HTR-8/SVneo (cell line): ENCODE data around the gene TPM3.
"Not testable (repeated sequence)": the region's sequence is repeated elsewhere in the genome, so short reads cannot be mapped to it uniquely, and the experiment has no call there.

Source experiments
- DNase-seq: peaks from one replicate; pipeline ENCODE4 v3.0.0; 2011; ENCODE audit warnings: low spot score, mixed read lengths; ENCODE audit not compliant: insufficient read length
- FAIRE-seq: peaks from 2 replicates; lab custom pipeline; 2011; peaks lifted over from hg19 to GRCh38; lab: Jason Lieb, UNC

Gene TPM3

GRCh38 chr1:154207262-154207661 lies 15.4 kb upstream of the TPM3 start:
- FAIRE-seq, result no peak

GRCh38 chr1:154206196-154206595 lies 14.3 kb upstream of the TPM3 start, which contains the start of gene CFAP141:
Gene CFAP141 (minus strand): TSS chr1:154206333. CDS start chr1:154206307, 26 bp downstream.
- DNase-seq (no peak), FAIRE-seq (no peak)

More at GRCh38 chr1:154207262-154207661, 15.4 kb upstream of the TPM3 start:
- no peak for DNase-seq

- not testable (repeated sequence) for FAIRE-seq, DNase-seq
Observed at GRCh38 chr1:154205778-154206177, 13.9 kb upstream of the TPM3 start.

DNA sequence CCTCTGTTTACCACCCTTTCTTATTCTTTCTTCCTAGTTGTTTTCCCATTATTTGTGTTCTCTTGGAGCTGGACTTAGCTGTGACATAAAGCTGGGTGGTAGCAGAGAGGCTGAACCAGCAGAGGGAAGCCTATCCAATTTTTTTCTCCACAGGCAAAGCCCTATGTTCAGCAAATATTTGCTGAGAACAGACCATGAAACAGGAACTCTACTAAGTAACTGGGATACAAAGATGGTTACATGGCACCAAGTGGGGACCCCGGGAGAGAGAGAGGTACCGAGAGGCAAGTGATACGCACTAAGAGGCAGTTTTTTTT lies 7.6 kb upstream of the TPM3 start:
- no peak for FAIRE-seq
- DNase-seq, result no peak

DNA sequence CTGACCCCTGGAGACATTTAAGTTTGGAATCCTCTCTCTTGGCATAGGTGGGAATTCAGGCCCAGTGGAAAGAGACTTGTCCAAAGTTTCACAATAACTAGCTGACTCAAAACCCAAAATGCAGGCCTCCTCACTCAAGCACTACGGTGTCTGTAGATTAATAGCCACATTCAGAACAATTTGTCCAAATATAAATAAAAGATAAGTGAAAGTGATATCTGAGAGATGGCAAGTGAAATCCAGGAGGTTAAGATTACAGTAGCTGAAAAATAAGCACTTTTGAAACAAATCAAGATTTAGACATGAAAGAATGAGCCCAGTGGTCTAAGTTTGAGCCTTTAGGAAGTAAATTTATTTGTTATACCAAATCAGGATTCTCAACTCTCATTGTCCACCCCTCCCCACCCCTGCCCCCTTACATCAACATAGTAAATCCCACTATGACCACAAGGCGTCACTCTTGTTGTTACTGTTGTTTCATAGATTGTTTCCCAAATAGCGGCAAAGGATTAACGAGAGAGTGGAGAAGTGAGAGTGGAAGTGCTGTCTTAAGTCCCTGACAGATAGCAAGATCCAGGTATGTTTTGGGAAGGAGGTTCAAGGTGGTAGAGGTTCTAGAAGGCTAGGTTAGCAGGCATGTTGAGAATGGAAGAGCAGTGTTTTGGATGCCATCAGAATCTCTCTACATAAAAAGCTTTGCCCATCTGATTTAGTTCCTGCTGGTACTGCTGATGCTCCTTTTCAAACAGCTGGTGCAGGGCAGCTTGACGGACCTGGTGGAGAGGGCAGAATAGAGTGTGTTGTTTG lies 7.1 kb upstream of the TPM3 start:
- FAIRE-seq (no peak), DNase-seq (peak; percentile 53)

DNA sequence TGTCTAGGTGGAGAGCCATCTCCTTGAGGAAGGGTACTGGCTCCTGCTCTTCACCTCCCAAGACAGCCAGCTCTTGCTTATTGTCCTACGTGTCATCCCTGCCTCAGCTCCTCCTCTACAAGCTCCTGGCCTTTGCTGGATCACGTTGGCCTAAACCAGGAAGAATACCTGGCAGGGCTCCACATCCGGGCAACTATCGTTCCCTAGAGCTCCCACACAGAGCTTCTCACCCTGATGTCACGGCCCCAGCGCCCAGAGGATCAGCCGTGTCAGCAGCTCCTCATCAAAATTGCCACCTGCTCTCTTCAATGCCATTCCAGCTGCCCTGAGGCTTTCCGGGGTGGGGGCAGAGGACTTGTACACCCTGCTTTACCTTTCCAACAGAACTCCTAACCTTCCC lies 1.9 kb upstream of the TPM3 start:
- FAIRE-seq (no peak), DNase-seq (no peak)

DNA sequence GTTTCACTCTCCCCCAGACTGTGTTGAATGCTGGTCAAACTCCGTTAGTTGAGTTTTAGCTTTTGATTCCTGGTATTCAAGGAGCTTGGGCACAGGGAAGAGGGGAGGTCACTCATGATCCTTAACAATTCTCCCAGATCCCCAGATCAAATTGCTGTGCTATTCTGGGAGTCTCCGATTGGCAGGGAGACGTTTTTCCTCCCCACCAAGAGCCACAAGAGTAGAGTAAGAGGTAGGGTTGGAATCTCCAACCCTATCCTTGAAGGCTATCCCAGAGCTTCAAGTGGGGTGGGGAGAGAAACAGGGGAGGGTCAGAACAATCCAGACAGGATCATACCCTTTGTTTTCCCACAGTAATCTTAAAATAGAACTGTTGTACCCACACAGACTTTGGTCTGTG lies 576 bp upstream of the TPM3 start:
- DNase-seq (no peak), FAIRE-seq (no peak)

DNA sequence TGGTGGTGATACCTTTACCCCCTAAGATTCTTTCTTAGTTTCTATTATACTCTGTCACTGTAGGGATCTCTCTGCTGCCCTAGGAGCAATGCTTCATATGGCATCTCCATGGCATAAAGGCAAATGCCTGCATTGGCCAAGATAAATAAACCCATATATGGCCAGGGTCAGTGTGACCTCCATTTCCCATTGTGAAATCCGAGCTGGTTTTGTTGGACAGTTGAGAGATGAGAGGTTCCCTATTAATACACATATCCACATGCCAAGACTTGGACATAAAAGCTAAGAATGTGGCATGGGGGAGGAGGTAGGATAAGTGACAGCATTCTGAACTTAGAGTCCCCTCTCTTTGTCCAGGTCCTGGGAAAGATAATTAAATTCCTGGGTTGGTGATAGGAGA lies 1.4 kb downstream of the TPM3 start:
- no peak for FAIRE-seq

DNA sequence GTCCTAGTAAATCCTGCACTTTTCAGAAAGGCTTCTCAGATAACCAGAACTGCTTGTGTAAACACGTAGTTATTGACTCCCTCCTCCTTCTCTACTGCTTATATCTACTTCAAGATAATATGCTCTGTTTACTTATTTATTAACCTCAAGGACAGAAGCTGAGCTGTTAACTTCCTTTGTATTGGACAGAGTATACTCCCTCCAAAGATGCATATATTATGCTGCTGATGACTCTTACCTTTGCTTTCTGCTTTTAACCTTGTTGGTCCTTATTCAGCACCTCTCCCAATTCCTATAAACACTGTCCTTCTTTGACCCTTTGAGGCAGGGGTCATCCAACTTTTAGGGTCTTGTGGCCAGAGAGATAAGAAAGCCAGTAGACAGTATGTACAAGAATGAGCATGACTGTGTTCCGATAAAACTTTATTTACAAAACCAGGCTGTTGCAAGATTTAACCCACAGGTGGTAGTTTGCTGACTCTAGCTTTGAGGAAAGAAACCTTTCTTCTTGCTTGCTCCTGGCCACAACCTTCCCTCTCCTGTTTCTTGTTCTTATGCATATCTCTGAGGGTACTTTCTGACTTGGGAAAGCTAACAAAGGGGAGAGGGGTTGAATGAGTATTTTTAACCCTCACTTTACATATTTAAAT lies 4.9 kb downstream of the TPM3 start:
- FAIRE-seq (no peak), DNase-seq (no peak)

More for the DNA sequence above, 1.4 kb downstream of the TPM3 start:
- peak; percentile 42 for DNase-seq

GRCh38 chr1:154186177-154186576 lies 5.7 kb downstream of the TPM3 start:
- DNase-seq (peak; percentile 43), FAIRE-seq (no peak)

- FAIRE-seq (peak; percentile 94), DNase-seq (peak; percentile 96)
Observed at GRCh38 chr1:154183046-154183915, 8.6 kb downstream of the TPM3 start.

GRCh38 chr1:154182344-154183045 lies 9.4 kb downstream of the TPM3 start:
- no peak for FAIRE-seq
- peak; percentile 53 for DNase-seq

- DNase-seq, result no peak
- FAIRE-seq, result no peak
Observed at GRCh38 chr1:154181944-154182343, 10.0 kb downstream of the TPM3 start.

- no peak for FAIRE-seq
- DNase-seq, result no peak
Observed at GRCh38 chr1:154179946-154180687, 11.8 kb downstream of the TPM3 start.

DNA sequence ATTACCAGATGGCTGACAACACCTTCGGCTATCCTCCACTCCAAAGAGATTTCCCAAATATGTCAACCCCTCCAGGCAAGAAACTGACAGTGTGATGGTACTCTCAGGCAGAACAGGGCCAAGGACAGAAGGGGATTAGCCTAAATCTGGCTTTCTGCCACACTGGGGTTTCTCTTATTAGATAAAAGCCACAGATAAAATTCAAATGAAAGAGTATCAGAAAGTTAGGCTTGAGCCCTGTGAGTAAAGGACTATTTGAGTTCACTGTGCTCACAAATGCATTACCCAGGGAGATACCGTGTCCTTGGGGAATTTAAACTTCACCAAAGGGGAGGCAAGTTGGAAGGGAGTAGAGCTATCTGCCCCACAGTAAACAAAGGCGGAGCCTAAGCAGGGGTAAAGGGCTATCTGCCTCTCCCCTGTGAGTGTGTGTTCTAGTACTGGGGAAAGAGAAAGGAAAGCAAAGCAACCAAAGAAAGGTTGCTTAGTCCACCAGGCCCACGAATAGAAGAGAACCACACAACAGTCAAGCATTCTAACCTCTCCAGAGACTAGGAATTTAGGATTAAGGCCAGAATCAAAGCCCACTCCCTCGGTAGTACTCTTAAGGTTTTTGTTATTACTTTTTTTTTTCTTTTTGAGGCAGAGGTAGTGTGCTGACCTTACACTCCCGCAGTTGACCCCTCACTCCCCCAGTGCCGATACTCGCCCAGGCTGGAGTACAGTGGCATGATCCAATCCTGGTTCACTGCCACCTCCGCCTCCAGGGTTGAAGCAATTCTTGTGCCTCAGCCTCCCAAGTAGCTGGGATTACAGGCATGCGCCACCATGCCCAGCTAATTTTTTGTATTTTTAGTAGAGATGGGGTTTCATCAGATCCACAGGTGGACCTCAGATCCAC lies 12.7 kb downstream of the TPM3 start:
- FAIRE-seq, result no peak
- DNase-seq, result no peak

DNA sequence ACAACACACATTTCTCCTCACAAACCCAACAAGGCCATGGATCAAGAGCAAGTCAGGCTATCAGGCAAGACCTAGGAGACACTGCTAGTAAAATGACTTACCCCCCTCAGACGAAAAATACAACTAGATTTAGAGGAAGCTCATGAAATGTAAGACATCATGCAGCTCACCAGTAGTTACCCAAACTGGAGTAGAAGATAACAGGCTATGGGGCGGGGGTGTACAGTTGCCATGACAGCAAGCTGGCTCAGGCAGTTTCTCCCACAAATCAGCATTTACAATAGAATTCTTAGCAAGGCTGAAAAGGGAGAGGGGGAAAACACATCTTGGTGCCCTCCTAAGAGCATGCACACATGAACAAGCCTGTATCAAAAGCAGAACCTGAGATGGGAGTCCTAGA lies 13.9 kb downstream of the TPM3 start:
- no peak for DNase-seq
- no peak for FAIRE-seq

GRCh38 chr1:154176337-154176736 lies 15.6 kb downstream of the TPM3 start:
- no peak for FAIRE-seq
- no peak for DNase-seq

- FAIRE-seq (no peak), DNase-seq (no peak)
Observed at GRCh38 chr1:154174654-154175053, 17.2 kb downstream of the TPM3 start.
